OCI-LY3 (cell line): ENCODE data around the gene SLCO2A1.

Experiments
- H2AFZ ChIP-seq: fragments of 200-600, 300-600 bp; shearing (Covaris generic); 2 replicates; pipeline ENCODE4 v1.6.0; 2014; ENCODE audit warnings: antibody characterized with exemption, low read depth, low read length
- H3K27ac ChIP-seq: fragments of 200-600, 300-600 bp; sonication (generic); 2 replicates; pipeline ENCODE4 v1.5.1; 2014; ENCODE audit warnings: mild to moderate bottlenecking, low read length, moderate library complexity, mixed read lengths
- H3K27me3 ChIP-seq: fragments of 200-600, 300-600 bp; sonication (generic); 2 replicates; pipeline ENCODE4 v1.6.1; 2014; ENCODE audit warnings: low read depth, low read length, mixed read lengths
- H3K36me3 ChIP-seq: fragments of 200-600, 300-600 bp; sonication (generic); replicated peaks from 2 replicates; pipeline ENCODE3; 2014; ENCODE audit warnings: low read depth, low read length, mixed read lengths
- H3K4me1 ChIP-seq: fragments of 300-600, 200-600 bp; sonication (generic); 2 replicates; pipeline ENCODE4 v1.6.1; 2014; ENCODE audit warnings: low read length, mixed read lengths
- H3K4me2 ChIP-seq: fragments of 200-600, 300-600 bp; sonication (generic); 2 replicates; pipeline ENCODE4 v1.6.1; 2014; ENCODE audit warnings: low read length, mixed read lengths
- H3K4me3 ChIP-seq: fragments of 300-600, 200-600 bp; sonication (generic); 2 replicates; pipeline ENCODE4 v1.5.1; 2014; ENCODE audit warnings: antibody characterized with exemption, mild to moderate bottlenecking, low read length, moderate library complexity
- H3K79me2 ChIP-seq: fragments of 300-600, 200-600 bp; shearing (Covaris generic); 2 replicates; pipeline ENCODE4 v1.6.1; 2014; ENCODE audit warnings: mild to moderate bottlenecking, low read length, mixed read lengths
- H3K9ac ChIP-seq: fragments of 300-600, 200-600 bp; shearing (Covaris generic); 2 replicates; pipeline ENCODE4 v1.6.0; 2014; ENCODE audit warnings: mild to moderate bottlenecking, low read length, moderate library complexity
- H3K9me3 ChIP-seq: fragments of 200-600, 300-600 bp; shearing (Covaris generic); 2 replicates; pipeline ENCODE4 v1.6.1; 2014; ENCODE audit warnings: low read length, mixed read lengths; ENCODE audit not compliant: insufficient read depth
- H4K20me1 ChIP-seq: fragments of 200-600, 300-600 bp; sonication (generic); 2 replicates; pipeline ENCODE4 v1.6.1; 2016; ENCODE audit warnings: low read length, mixed read lengths; ENCODE audit not compliant: insufficient read depth
- EZH2phosphoT487 ChIP-seq: fragments of 200-600 bp; shearing (Covaris generic); IDR thresholded peaks from 2 replicates; pipeline ENCODE4 v1.6.1; 2018; ENCODE audit warnings: antibody characterized with exemption, mixed run types, low read depth
- TF ChIP-seq, protein P1 (sequence below): fragments of 200-600, 300-600 bp; sonication (generic); IDR thresholded peaks from 2 replicates; pipeline ENCODE4 v1.5.1; 2014; ENCODE audit warnings: antibody characterized with exemption, low read length, low read depth

Gene SLCO2A1

DNA sequence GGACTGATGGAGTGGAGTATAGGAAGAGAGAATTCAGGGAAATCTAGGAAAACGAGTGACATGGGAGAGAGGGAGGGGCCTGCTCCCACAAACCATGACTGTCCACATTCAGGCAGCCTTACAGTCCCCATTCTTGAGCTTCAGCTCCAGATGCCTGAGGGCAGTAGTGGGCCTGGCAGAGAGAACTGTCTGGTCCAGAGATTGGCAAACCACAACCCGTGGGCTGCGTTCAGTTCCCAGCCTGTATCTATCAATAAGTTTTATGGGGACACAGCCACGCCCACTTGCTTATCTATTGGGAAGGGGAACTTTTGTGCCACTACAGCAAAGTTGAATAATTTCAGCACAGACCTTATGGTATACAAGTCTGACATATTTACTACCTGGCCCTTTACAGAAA lies 63.8 kb downstream of the SLCO2A1 start:
- Histone ChIP-seq H3K4me3 (no peak overlapping the region), H3K36me3 (no peaks in the 10 kb centered on the region), H3K9me3 (no peaks in the 10 kb centered on the region), H3K27ac (no peak overlapping the region), H3K9ac (no peak overlapping the region), H3K4me1 (no peaks in the 10 kb centered on the region), H3K4me2 (no peak overlapping the region), H3K27me3 (no peaks in the 10 kb centered on the region), H3K79me2 (no peaks in the 10 kb centered on the region), H4K20me1 (no peaks in the 10 kb centered on the region), H2AFZ (no peak overlapping the region)
- TF ChIP-seq, protein P1, sequence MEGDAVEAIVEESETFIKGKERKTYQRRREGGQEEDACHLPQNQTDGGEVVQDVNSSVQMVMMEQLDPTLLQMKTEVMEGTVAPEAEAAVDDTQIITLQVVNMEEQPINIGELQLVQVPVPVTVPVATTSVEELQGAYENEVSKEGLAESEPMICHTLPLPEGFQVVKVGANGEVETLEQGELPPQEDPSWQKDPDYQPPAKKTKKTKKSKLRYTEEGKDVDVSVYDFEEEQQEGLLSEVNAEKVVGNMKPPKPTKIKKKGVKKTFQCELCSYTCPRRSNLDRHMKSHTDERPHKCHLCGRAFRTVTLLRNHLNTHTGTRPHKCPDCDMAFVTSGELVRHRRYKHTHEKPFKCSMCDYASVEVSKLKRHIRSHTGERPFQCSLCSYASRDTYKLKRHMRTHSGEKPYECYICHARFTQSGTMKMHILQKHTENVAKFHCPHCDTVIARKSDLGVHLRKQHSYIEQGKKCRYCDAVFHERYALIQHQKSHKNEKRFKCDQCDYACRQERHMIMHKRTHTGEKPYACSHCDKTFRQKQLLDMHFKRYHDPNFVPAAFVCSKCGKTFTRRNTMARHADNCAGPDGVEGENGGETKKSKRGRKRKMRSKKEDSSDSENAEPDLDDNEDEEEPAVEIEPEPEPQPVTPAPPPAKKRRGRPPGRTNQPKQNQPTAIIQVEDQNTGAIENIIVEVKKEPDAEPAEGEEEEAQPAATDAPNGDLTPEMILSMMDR, result no peak
- TF ChIP-seq EZH2phosphoT487, result no peak

GRCh38 chr3:133965013-133965570 lies 64.6 kb downstream of the SLCO2A1 start:
- H3K4me1 ChIP-seq, result no peaks in the 10 kb centered on the region
- no peak overlapping the region for H3K9ac ChIP-seq
- H3K27me3 ChIP-seq, result no peaks in the 10 kb centered on the region
- no peaks in the 10 kb centered on the region for H3K36me3 ChIP-seq
- TF ChIP-seq, protein P1, result no peak
- TF ChIP-seq EZH2phosphoT487, result no peak
- no peaks in the 10 kb centered on the region for H3K9me3 ChIP-seq
- no peaks in the 10 kb centered on the region for H4K20me1 ChIP-seq
- H2AFZ ChIP-seq, result no peak overlapping the region
- H3K4me3 ChIP-seq, result no peak overlapping the region
- no peaks in the 10 kb centered on the region for H3K79me2 ChIP-seq
- H3K27ac ChIP-seq, result no peak overlapping the region
- no peak overlapping the region for H3K4me2 ChIP-seq

DNA sequence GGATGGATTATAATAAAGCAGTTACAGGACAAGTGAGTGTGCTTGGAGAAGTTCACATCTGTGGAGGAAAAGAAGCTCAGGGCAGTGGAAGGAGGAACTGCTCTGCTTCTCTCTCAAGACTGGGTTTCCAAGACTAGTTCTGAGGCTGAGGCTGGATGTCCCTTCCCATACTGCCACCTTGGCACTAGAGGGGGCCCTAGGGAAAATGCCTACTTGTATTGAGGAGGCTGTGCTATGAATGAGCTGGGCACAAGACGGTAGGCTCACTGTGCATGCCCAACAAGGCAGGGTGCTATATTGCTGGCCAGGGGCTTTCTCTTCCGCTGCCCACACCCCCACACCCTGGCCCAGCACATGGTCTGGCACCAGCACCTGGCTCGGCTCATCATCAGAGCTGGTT lies 65.2 kb downstream of the SLCO2A1 start:
- Histone ChIP-seq H3K4me1 (no peaks in the 10 kb centered on the region), H3K27ac (no peak overlapping the region), H2AFZ (no peak overlapping the region), H3K9ac (no peak overlapping the region), H3K27me3 (no peaks in the 10 kb centered on the region), H4K20me1 (no peaks in the 10 kb centered on the region), H3K9me3 (no peaks in the 10 kb centered on the region), H3K4me2 (no peak overlapping the region), H3K4me3 (no peak overlapping the region), H3K79me2 (no peaks in the 10 kb centered on the region), H3K36me3 (no peaks in the 10 kb centered on the region)
- TF ChIP-seq EZH2phosphoT487, result no peak
- TF ChIP-seq, protein P1, result 0 out of 2 replicates have a peak, but pooled peaks have one; percentile 10

- H3K27me3 ChIP-seq, result no peaks in the 10 kb centered on the region
- no peaks in the 10 kb centered on the region for H3K79me2 ChIP-seq
- TF ChIP-seq, protein P1, result no peak
- no peak for TF ChIP-seq EZH2phosphoT487
- H3K36me3 ChIP-seq, result no peaks in the 10 kb centered on the region
- no peaks in the 10 kb centered on the region for H4K20me1 ChIP-seq
- no peak overlapping the region for H3K27ac ChIP-seq
- H2AFZ ChIP-seq, result no peak overlapping the region
- no peaks in the 10 kb centered on the region for H3K4me1 ChIP-seq
- H3K4me3 ChIP-seq, result no peak overlapping the region
- no peak overlapping the region for H3K9ac ChIP-seq
- no peaks in the 10 kb centered on the region for H3K9me3 ChIP-seq
- H3K4me2 ChIP-seq, result no peak overlapping the region
Measured at GRCh38 chr3:133963657-133964396, 65.9 kb downstream of the SLCO2A1 start.
